NOMO-1 treated with DMSO at 0.1 percent for 48 hours (cell line): Measurements from ENCODE around the gene FAM216A.
"Not testable (repeated sequence)": the region's sequence is repeated elsewhere in the genome, so short reads cannot be mapped to it uniquely, and the experiment has no call there.

ENCODE experiments used
- DNase-seq: peaks from one replicate; lab custom pipeline; 2025; ENCODE audit not compliant: unreplicated experiment; lab: John Stamatoyannopoulos, UW

Gene FAM216A

DNA sequence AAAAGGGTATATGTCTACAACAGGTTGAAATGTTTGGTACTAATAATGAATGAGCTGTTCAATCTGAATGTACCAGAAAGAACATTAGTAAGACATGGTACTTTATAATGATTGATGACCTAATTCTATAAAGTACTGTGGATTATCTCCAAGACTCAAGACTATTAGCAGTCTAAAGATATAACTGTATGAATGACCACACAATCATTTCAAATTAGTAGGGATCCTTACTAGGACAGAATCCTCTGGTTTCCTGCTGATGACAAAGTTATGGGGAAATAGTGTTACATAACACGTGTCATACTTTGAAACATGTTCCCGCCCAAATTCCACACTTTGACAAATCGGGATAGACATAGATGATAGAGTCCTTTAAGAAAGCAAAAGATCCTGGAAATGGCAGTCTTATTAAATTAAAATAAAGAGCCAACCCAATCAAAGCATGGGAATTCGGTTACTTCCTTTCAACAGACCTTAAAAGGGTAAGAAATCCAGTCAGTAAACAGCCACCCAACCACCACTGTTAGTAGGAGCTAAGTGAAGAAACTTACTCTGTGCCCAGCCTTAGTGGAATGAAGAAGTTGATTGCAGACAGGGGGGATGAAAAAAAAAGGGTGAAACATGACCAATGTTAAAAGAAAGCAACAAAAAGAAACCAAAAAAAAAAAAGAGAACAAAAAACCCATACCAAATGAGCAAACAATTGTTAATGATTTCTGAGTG, 30.5 kb downstream of the FAM216A start:
- DNase-seq = peak; percentile 77

DNA sequence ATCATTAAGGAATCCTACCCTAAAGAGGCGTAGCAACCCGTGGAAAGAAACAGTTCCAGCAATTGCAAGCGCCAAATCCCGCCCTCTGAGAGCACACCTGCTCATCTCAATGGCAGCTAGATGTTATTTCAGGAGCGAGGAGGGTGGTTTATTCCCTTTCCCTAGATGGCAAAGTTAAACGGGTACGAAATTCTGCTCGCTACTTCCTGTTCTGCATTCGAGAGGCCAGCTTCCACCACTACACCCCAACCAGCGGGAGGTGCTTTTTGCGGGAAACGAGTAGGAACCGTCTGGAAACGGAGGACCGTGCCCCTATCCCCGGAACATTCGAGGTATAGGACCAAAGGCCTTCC, 32.7 kb downstream of the FAM216A start:
- DNase-seq = peak; percentile 71

DNA sequence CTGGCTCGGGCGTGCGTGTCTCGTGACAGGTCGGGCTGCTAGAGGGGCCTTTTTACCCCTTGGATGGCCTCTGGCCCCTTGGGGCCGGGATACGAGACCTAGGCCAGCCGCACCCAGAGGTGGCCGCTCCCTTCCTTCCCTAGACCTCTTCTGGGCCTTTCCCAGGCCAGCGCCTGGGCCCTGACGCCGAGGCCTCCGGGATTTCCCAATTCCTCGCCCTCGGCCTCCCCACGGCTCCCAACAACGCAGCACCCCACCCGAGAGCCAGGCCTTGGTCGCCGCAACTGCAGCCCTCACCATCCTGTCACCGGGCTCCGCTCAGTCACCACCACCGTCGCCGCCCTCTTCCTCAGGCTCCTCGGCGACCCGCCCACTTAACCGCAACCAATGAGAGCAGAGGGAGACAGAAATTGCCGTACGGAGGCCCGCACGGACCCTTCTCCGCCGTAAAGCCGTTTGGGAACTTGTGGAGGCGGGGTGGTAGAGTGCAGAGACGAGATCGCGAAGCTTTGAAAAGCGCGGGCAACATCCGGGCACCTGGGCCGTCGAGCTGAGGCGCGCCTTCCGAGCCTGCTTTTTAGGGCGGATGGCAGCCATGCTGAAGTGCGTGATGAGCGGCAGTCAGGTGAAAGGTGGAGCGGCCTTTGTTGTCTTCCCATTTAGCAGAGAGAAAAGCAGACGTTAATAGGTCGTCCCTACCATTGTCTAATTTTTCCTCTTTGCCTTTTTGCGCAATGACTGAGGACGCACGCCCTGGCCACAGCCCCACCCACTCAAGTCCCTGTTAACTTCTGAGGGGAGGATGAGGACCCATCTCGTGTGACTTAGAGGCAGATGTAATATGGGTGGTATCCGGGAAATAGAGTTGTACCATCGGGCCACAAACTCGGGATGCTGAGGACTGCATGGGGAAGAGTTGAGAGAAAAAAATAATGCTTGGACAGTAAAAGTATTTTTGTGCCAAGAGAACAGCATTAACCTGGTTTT, 33.4 kb downstream of the FAM216A start, which contains the start of the genes RAD9B and VPS29:
Gene RAD9B, plus strand, starts transcription at position 580 of the 987 bp plus-strand sequence. Its CDS starts 7 bp downstream, at position 587.
Gene VPS29, minus strand, starts transcription at position 360 of the 987 bp plus-strand sequence. Its CDS starts 60 bp downstream, at position 300.
- DNase-seq = peak; percentile 99

DNA sequence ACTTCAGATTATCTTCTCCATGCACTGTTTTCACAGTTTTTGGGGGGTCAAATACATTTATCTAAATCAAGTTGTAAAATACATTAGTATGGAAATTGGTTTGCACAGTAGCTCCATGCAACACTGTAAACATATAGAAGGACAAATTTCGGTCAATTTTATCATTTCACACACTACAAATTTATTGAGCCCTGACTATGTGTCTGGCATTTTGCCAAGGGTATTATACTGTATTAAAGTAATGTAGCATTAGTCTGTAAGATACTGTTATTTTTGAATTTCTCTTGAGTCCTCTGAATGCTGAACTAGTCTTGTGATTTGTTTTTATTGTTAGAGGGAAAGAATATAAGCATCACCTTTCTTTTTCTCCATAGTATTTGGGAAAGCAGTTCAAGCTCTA, 34.8 kb downstream of the FAM216A start:
- DNase-seq = no peak

DNA sequence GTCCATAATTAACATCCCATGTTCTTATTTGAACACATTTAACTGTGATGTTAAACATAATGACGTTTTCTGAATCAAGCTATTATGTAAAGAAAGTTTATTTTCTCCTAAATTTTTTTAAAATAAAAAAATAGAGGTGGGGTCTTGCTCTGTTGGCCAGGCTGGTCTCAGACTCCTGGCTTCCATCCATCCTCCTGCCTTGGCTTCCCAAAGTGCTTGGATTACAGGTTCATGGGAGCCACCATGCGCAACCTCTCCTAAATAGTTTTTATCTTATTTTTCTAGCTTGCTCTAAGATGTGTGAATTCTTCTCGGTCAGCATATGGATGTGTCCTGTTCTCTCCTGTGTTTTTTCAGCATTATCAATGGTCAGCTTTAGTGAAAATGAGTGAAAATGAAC, 36.7 kb downstream of the FAM216A start:
- DNase-seq = no peak

DNA sequence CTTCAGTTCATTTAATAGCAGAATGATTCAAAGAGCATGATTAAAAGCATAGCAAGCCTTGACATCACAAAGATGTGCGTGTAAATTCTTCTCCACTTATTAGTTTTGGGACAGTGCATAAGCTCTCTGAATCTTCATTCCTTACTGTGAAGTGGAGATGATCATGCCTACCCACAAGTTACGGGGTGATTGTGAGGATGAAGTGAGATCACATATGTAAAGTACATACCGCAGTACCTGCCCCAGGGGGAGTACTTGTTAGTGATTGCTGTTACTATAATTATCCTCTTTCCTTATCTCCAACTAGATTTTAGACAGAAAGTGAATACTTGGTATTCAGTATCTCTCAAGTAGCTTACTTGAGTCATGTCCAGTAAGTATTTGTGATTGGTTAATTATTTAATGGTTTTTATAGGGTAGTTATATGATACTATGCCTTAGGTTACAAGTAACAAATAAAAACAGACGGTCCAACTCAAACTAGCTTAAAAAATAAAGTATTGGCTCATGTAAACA, 39.5 kb downstream of the FAM216A start:
- DNase-seq = no peak

DNA sequence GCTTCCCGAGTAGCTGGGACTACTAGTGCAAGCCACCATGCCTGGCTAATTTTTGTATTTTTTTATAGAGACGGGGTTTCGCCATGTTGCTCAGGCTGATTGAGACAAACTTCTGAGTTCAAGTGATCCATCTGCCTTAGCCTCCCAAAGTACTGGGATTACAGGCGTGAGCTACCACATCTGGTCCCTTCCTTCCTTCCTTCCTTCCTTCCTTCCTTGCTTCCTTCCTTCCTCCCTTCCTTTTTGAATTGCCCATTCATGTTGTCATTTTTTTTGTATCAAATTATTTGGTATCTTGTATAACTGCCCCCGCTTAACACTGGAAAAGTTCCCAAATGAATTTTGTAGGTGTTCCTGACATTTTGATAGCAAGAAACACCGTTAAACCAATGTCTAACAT, 45.2 kb downstream of the FAM216A start:
- DNase-seq = no peak

DNA sequence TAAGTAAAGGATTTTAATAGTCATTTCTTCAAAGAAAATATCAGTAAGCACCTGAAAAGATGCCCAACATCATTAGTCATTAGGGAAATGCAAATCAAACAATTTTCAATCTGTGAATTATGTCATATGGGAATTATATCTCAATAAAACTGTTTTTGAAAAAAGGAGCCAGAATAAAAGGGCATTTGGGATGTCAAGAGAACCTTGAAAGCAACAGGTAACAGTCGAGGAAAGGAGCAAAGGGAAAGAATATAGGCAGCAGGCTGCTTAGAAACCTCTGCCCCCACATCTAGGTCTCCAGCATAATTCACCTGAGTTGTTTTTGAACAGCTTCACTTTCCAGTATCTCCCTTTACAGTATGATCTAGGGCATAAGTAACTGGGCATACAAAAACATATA, 45.7 kb downstream of the FAM216A start:
- DNase-seq = no peak

DNA sequence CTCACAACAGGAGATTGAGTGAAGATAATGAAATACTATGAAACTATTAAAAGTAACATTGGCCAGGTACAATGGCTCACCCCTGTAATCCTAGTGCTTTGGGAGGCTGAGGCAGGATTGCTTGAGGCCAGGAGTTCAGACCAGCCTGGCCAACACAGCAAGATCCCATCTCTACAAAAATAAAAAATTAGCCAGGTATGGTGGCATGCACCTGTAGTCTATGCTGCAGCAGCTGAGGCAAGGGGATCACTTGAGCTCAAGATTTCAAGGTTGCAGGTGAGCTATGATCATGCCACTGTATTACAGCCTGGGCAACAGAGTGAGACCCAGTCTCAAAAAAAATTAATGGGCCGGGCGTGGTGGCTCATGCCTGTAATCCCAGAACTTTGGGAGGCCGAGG, 48.4 kb downstream of the FAM216A start:
- no peak for DNase-seq

DNA sequence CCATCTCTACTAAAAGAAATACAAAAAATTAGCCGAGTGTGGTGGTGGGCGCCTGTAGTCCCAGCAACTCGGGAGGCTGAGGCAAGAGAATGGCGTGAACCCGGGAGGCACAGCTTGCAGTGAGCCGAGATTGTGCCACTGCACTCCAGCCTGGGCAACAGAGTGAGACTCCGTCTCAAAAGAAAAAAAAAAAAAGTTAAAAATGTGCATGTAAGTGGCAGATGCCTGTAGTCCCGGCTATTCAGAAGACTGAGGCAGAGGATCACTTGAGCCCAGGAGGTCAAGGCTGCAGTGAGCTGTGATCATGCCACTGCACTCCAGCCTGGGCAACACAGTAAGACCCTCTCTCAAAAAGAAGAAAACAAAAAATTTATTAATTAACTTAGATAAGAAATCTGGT, 49.4 kb downstream of the FAM216A start:
- not testable (repeated sequence) for DNase-seq

DNA sequence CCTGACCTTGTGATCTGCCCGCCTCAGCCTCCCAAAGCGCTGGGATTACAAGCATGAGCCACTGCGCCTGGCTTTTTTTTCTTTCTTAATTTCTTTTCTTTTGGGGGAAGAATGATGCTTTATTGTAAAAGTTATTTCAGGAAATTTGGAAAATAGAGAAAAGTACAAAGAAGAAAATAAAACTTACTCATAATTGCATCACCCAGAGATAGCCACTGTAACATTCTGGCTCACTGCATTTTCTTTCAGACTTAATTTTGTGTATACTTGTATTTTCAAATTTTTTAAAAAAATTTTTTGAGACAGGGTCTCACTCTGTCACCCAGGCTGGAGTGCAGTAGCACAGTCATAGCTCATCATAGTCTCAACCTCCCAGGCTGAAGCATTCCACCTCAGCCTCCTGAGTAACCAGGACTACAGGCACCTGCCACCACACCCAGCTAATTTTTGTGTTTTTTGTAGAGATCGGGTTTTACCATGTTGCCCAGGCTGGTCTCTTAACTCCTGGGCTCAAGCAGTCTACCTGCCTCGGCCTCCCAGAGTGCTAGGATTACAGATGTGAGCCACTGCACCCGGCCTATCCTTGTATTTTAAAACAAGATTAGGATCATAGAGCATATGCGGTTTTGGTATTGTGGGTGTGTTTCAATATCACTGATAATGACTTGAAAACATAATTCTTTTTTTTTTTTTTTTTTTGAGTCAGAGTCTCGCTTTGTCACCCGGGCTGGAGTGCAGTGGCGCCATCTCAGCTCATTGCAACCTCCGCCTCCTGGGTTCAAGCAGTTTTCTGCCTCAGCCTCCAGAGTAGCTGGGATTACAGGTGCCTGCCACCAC, 52.4 kb downstream of the FAM216A start:
- not testable (repeated sequence) for DNase-seq

DNA sequence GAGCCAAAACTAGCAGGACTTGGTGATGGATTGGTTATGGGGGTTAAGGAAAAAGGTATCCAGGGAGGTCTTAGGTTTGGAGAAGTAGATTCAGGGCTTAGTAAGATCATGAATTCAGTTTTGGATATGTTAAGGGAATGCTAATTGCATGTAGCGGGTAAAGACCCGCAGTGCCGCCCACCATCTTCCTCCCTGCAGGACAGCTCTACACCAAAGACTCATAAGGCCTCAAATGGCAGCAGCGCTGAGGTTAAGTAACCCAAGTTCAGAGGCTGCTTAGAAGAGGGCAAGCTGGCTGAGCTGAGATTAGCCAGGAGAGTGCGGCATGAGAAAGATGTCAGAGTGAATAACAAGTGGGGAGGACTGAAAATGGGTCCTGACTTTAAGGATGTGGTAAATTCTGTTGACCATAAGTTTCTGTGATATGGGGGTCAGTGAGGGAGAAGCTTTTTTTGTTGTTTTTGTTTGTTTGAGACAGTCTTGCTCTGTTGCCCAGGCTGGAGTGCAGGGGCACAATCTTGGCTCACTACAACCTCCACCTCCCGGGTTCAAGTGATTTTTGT, 59.7 kb downstream of the FAM216A start:
- DNase-seq = no peak

DNA sequence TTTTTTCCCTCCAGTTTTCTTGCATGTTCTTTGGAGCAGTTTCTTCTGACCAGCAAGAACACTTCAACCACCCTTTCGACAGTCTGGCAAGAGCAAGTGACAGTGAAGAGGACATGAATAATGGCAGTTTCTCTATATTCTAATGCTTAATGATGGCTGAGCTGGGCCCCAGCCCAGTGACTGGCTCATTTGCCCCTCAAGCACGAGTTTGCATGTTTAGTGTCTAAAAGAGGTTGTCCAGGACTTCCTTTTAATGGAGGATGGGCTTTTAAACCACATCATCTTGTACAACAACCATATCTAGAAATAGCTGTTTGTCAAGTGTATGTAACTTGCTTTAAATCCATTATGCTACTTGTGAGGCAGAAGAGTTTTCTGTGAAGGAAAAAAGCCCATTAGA, 61.9 kb downstream of the FAM216A start:
- peak; percentile 18 for DNase-seq

DNA sequence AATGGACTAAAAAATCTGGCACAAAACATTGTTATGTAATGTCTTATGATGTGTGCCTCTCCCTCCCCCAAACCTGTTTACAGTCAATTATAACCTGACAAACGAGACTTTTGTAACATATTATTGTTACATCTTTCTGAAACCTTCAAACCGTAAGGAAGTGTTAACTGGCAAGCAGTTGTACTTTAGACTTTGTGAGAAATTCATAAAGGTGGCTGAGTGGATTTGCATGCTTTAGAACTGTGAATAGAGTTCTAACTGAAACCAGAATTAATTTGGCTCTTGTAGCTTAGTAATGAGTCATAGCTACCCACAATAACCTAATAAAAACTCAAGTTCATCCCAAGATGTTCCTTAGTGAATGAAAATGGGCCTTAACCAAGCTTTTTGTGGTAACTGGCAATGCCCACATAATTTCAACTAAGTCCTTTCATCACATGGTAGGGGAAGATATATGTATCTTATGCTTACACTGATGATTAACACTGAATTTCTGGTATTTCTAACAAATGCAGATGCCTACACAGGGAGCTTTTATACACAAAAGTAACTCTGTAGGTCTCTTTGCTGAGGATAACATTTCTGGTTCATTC, 63.2 kb downstream of the FAM216A start:
- peak; percentile 30 for DNase-seq

DNA sequence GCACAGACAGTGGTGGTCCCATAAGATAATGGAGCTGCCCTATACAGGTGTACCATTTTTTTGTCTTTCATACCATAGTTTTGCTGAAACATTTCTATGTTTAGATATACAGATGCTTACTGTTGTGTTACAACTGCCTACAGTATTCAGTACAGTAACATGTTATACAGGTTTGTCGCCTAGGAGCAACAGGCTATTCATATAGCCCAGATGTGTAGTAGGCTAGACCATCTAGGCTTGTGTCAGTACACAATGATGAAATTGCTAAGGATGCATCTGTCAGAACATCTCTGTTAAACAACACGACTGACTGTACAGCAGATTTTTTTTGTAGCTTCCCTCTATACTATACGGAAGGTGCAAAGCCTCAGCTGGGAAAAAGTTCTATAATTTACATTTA, 64.0 kb downstream of the FAM216A start:
- DNase-seq = no peak

DNA sequence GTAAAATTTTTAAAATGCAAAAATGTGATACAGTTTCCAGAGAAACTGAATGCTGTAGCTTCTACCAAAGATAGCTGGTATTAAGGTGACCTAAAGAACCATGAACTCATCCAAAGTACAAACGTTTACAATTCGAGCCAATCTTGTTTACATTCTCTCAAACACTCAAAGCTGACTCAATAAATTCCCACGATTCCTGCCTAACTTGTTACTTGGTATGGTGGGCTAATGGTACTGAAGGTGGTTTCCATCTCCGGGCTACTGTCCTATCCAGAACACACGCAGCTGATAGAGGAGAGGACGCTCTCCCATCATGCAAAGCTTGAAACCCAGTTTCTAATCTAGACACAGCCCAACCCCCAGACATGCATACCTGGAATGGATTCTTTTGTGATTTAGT, 65.0 kb downstream of the FAM216A start:
- no peak for DNase-seq

DNA sequence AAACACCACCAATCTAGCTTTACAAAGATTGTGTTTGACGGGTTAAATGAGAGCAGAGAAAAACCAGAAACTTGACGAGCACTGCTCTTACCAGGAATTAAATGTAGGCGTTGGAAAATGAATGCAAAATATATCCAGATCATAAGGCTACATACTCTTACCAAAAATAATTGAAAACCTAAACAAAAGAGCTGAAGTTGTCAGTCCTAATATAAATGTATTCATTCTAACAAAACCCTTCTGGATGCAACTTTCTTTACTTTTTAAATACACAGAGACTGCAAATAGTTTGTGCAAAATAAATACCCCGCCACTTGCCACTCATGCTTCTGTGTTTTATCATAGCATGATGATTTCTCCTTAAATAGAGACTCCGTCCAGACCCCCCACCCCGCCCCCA, 66.2 kb downstream of the FAM216A start:
- no peak for DNase-seq

DNA sequence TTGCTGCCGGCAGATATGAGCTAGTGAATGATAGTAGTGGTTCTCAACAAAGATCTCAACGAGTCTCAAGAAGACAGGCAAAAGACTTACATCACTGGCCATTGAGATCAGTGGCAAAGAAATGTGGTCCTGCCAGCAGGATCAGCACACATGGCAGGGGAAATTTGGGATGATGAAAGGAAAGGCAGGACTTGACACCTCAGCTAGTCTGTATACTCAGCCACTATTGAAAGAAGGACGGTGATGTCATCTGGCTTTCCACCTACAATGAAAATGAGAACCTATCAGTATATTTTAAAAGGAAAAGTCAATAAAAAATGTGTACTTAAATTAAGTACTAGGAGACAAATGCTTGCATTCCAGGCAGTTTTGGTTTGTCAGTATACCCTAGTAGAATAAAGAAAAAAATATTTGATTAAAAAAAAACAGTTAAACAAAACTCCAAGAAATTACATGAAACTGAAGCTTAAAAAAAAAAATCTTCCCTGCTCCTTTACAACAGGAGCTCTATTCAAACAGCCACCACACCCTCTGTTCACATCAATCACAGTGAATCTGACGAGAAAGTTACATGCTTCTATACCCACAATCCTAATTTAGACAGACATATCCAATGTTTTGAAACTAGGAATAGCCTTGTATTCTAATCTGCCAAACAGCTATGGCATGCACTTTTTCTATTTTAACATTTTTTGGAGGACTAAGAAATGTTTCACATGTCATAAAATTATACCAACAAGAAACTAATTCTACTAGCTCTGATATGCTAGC, 68.4 kb downstream of the FAM216A start:
- DNase-seq = no peak

DNA sequence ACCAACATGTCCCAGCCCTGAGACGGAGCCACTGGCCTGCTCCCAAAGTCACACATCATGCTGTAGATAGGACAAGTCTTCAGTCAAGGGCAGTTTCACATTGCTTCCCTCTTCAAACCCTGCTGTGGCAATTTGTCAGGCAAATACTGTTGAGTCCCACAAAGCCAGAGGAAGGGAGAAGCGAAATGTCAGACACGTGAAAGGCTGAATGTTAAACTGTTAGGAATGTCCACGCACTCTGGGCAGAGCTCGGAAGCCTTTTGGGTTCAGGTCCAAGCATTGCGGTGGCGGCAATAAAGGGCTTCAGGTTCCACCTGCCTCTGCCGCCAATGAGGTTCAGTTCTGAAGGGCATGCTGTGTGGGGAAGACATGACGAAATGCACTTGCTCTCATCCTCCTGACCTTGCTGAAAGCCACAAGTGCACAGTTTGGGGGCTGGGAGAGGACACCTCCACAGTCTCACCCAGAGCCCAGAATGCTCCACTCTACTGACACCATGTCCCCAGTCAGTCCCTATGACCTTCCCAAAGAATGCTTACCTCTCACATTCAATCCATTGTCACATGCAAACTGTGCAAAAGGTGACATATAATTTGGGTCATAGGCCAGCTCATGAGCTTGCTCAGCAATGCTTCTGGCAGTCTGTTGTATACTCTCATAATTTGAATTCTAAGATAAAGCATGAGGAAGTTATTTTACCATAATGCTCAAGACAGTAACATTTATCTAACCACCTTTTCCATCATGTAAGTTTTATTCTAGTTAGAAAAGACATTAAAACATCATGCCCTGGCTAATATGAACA, 69.2 kb downstream of the FAM216A start:
- no peak for DNase-seq
